Measurements from ENCODE around the gene SPACA7.

SPACA7 gene

GRCh38 chr13:112447761-112448603 lies 71.8 kb downstream of the SPACA7 start:
- no peak for DNase-seq (ENCODE audit: low read depth)

GRCh38 chr13:112448621-112449544 lies 72.7 kb downstream of the SPACA7 start:
- DNase-seq (ENCODE audit: low read depth): no peak

- no peak for DNase-seq (ENCODE audit: low read depth)
Observed at GRCh38 chr13:112449545-112449930, 73.4 kb downstream of the SPACA7 start.

GRCh38 chr13:112450118-112450903 lies 74.2 kb downstream of the SPACA7 start:
- DNase-seq (ENCODE audit: low read depth): no peak

- DNase-seq (ENCODE audit: low read depth): no peak
Observed at GRCh38 chr13:112450904-112451240, 74.7 kb downstream of the SPACA7 start.

- DNase-seq (ENCODE audit: low read depth): no peak
Observed at GRCh38 chr13:112451512-112452379, 75.6 kb downstream of the SPACA7 start.

GRCh38 chr13:112452380-112453206 lies 76.4 kb downstream of the SPACA7 start:
- DNase-seq (ENCODE audit: low read depth): no peak

- no peak for DNase-seq (ENCODE audit: low read depth)
Observed at GRCh38 chr13:112453207-112453829, 77.2 kb downstream of the SPACA7 start.

GRCh38 chr13:112453874-112454647 lies 77.9 kb downstream of the SPACA7 start:
- DNase-seq (ENCODE audit: low read depth): no peak

GRCh38 chr13:112454648-112455334 lies 78.6 kb downstream of the SPACA7 start:
- no peak for DNase-seq (ENCODE audit: low read depth)

GRCh38 chr13:112455476-112456059 lies 79.4 kb downstream of the SPACA7 start:
- no peak for DNase-seq (ENCODE audit: low read depth)

GRCh38 chr13:112456138-112457056 lies 80.2 kb downstream of the SPACA7 start:
- DNase-seq (ENCODE audit: low read depth): no peak

- no peak for DNase-seq (ENCODE audit: low read depth)
Observed at GRCh38 chr13:112457081-112457480, 80.9 kb downstream of the SPACA7 start.

GRCh38 chr13:112457485-112457884 lies 81.3 kb downstream of the SPACA7 start:
- no peak for DNase-seq (ENCODE audit: low read depth)

GRCh38 chr13:112462408-112462807 lies 86.3 kb downstream of the SPACA7 start:
- no peak for DNase-seq (ENCODE audit: low read depth)

GRCh38 chr13:112464720-112465119 lies 88.6 kb downstream of the SPACA7 start:
- DNase-seq (ENCODE audit: low read depth): no peak
